Endothelial cell (in vitro differentiated cells): Measurements from ENCODE around the gene KRT72. TPM values are rescaled to one million over a fixed set of nuclear protein-coding genes. Genes with fewer than 3 reads are reported as not detected.

Experiments used
- DNase-seq: peaks from one replicate; pipeline ENCODE4 v3.0.0; 2021; ENCODE audit warnings: low spot score
- H3K27ac Mint-ChIP-seq: one replicate; pipeline ENCODE4 v1.8.0; 2021; ENCODE audit warnings: mixed read lengths, inconsistent platforms; ENCODE audit not compliant: unreplicated experiment
- H3K27me3 Mint-ChIP-seq: one replicate; pipeline ENCODE4 v1.8.0; 2021; ENCODE audit warnings: mild to moderate bottlenecking, moderate library complexity, mixed read lengths, inconsistent platforms; ENCODE audit not compliant: unreplicated experiment
- H3K36me3 Mint-ChIP-seq: one replicate; pipeline ENCODE4 v1.8.0; 2021; ENCODE audit warnings: mild to moderate bottlenecking, low read depth, mixed read lengths, inconsistent platforms; ENCODE audit not compliant: unreplicated experiment
- H3K4me1 Mint-ChIP-seq: one replicate; pipeline ENCODE4 v1.8.0; 2021; ENCODE audit warnings: mild to moderate bottlenecking, mixed read lengths, inconsistent platforms; ENCODE audit not compliant: unreplicated experiment
- H3K4me3 Mint-ChIP-seq: one replicate; pipeline ENCODE4 v1.8.0; 2021; ENCODE audit warnings: mild to moderate bottlenecking, mixed read lengths, inconsistent platforms; ENCODE audit not compliant: unreplicated experiment
- H3K9me3 Mint-ChIP-seq: one replicate; pipeline ENCODE4 v1.8.0; 2021; ENCODE audit warnings: mixed read lengths, inconsistent platforms; ENCODE audit not compliant: unreplicated experiment
- total RNA-seq: library from RNA; stranded (reverse); fragmentation: NEBNext Ultra II Directional; extraction: Animal tissue kit (Norgen Biotek cat#: 25700); gene quantifications from one replicate; pipeline ENCODE4 v1.2.1, GENCODE V29; 2021; ENCODE audit not compliant: unreplicated experiment
- TF ChIP-seq, protein P1 (sequence below): fragments of 200-600 bp; sonication (generic); IDR thresholded peaks from one replicate; pipeline ENCODE4 v1.5.0; 2021; ENCODE audit warnings: antibody characterized with exemption; ENCODE audit not compliant: unreplicated experiment

Gene KRT72
- total RNA-seq, 1 donor from 2014 or later = 0.28 TPM

DNA sequence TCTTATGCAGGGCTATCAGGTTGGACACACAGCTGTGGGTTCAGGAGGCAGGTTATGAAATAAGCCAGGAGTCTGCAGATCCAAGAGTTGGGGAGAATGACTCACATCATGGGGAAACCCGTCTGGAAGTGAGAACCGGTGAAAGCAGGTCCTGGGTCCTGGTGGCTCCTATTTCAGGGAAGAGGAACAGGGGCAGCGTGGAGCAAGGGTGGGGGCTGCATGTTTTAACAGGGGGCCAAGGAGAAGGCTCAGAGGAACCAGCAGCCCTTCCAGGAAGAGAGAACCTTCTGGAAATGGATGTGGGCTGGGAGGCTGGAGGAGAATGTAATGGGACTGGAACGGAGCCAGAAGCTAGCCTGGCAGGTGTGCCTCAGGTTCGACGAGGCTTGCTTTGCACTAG, 19.8 kb downstream of the KRT72 start:
- no peak overlapping the region for H3K4me3 Mint-ChIP-seq
- H3K9me3 Mint-ChIP-seq = no peaks in the 10 kb centered on the region
- H3K36me3 Mint-ChIP-seq = no peaks in the 10 kb centered on the region
- TF ChIP-seq, protein P1, sequence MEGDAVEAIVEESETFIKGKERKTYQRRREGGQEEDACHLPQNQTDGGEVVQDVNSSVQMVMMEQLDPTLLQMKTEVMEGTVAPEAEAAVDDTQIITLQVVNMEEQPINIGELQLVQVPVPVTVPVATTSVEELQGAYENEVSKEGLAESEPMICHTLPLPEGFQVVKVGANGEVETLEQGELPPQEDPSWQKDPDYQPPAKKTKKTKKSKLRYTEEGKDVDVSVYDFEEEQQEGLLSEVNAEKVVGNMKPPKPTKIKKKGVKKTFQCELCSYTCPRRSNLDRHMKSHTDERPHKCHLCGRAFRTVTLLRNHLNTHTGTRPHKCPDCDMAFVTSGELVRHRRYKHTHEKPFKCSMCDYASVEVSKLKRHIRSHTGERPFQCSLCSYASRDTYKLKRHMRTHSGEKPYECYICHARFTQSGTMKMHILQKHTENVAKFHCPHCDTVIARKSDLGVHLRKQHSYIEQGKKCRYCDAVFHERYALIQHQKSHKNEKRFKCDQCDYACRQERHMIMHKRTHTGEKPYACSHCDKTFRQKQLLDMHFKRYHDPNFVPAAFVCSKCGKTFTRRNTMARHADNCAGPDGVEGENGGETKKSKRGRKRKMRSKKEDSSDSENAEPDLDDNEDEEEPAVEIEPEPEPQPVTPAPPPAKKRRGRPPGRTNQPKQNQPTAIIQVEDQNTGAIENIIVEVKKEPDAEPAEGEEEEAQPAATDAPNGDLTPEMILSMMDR = no peak
- peaks cover 9% of the 10 kb centered on the region for H3K4me1 Mint-ChIP-seq
- DNase-seq = no peak
- peaks cover 2% of the 10 kb centered on the region for H3K27me3 Mint-ChIP-seq
- H3K27ac Mint-ChIP-seq = no peak overlapping the region

DNA sequence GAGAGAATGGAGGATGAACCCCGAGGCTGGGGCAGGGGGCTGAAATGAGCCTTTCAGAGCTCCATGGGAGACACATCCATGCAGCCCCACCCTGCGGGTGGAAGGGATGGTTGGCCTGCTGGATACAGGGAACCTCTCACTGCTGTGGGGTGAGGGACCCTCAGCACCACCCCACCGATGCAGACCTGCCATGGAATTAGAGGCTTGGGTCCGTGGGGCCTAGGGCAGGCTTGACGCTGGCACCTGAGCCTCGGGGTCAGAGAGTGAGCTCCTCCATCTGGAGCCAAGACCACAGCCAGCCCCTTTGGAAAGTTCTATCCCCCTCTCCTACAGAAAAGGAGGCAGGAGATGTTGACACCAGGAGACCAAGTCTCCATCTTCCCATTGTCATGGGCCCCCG, 20.2 kb downstream of the KRT72 start:
- H3K27ac Mint-ChIP-seq = no peak overlapping the region
- H3K4me3 Mint-ChIP-seq = no peak overlapping the region
- TF ChIP-seq, protein P1 = no peak
- H3K27me3 Mint-ChIP-seq = peaks cover 2% of the 10 kb centered on the region
- H3K4me1 Mint-ChIP-seq = peaks cover 9% of the 10 kb centered on the region
- H3K9me3 Mint-ChIP-seq = no peaks in the 10 kb centered on the region
- no peaks in the 10 kb centered on the region for H3K36me3 Mint-ChIP-seq
- no peak for DNase-seq

DNA sequence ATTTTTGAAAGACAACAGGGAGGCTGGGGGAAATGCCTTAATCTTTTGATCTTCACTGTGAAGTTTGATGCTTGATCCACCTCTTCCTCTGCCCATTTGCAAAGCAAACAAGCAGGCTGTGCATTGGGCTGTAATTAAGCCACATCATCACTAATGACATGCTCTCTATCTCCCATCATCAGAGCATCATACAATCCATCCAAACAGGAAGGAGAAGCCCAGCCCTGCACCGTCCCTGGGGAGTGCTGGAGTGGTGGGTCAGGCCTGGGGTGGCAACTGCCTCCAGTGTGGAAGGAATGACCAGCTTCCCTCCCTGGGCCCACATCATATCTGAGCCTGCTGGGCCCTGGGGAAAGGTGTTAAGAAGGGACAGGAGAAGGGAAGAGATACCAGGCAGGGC, 20.8 kb downstream of the KRT72 start:
- Mint-ChIP-seq H3K27ac (no peak overlapping the region), H3K4me1 (peaks cover 9% of the 10 kb centered on the region)

DNA sequence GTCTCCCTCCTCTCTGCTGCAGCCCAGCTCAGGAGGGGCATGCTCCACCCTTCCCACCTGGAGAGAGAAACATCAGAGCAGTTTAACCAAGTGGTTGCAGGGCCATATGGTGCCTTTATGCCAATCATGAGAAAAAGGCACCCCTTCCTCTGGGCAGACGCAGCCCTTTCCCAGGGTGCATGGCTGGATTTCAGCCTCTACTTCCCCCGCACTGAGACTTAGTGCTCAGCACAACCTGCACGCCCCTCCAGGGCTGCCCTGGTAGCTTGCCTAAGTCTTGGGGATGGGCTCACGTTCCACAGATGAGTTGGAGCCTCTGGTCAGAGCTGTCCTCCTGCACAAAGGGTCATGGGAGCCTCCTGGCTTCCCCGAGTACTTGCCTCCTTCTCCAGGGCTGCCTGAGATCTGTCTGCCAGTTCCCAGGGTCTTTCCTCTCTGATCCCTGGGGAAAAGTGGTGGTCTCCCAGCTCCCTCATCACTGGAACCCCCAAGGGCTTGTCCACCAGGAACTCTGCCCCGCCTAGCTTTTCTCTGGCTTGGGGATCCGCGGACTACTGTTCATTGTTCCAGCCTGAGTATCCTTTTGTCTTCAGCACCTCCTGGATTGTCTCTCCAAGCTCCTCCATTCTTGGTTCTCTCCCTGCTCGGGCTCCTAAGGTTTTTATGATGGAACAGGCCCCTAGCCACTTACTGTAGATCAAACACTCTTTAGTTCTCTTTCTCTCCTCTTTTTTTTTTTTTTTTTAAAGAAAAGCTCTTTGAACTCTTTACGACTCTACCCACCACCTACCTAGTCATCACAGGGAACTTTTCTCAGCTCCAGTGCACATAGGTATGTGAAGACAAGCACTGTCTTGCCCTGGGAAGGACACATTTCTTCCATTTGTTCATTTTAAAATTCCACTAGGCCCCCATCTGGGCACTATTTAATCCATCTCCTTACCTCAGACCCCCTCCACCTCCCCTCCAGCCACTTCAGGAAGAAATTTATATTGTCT, 21.5 kb downstream of the KRT72 start:
- H3K4me3 Mint-ChIP-seq = no peak overlapping the region
- DNase-seq = no peak
- peaks cover 2% of the 10 kb centered on the region for H3K27me3 Mint-ChIP-seq
- H3K4me1 Mint-ChIP-seq = peaks cover 9% of the 10 kb centered on the region
- TF ChIP-seq, protein P1 = no peak
- H3K27ac Mint-ChIP-seq = no peak overlapping the region
- H3K9me3 Mint-ChIP-seq = no peaks in the 10 kb centered on the region
- no peaks in the 10 kb centered on the region for H3K36me3 Mint-ChIP-seq

More for the DNA sequence above, 20.8 kb downstream of the KRT72 start:
- no peaks in the 10 kb centered on the region for H3K36me3 Mint-ChIP-seq
- TF ChIP-seq, protein P1 = no peak
- no peaks in the 10 kb centered on the region for H3K9me3 Mint-ChIP-seq
- no peak for DNase-seq
- H3K4me3 Mint-ChIP-seq = no peak overlapping the region
- H3K27me3 Mint-ChIP-seq = peaks cover 2% of the 10 kb centered on the region

DNA sequence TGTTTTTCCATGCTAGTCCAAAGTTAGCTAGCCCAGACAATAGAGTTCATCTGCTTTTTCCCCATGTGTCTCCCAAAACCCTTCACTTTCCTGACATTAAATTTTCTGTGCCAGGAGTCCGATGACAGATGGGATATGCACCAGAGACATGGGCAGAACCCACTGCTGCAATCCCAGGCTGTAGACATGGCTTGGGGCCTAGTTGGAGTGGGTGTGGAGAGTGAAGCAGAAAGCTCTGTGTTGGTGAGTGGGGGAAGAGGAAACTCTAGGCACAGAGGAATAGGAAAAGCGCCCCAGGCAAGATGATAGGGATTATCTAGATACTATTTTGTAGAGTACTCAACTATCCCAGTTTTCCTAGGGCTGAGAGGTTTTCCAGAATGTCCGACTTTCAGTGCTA, 22.8 kb downstream of the KRT72 start:
- no peaks in the 10 kb centered on the region for H3K9me3 Mint-ChIP-seq
- TF ChIP-seq, protein P1 = no peak
- no peaks in the 10 kb centered on the region for H3K36me3 Mint-ChIP-seq
- no peak overlapping the region for H3K4me3 Mint-ChIP-seq
- H3K27ac Mint-ChIP-seq = no peak overlapping the region
- H3K4me1 Mint-ChIP-seq = peaks cover 9% of the 10 kb centered on the region
- DNase-seq = no peak
- H3K27me3 Mint-ChIP-seq = peaks cover 2% of the 10 kb centered on the region
